Endothelial cell of umbilical vein (primary cell): ENCODE data around the gene ITGA1. TPM values are rescaled to one million over a fixed set of nuclear protein-coding genes. Genes with fewer than 3 reads are reported as not detected.

Source experiments
- BruUV-seq: library from RNA; stranded (reverse); fragments of 400-500 nt; replicated peaks from 2 replicates; lab custom pipeline; 2021; lab: Mats Ljungman, UMichigan
- CTCF ChIA-PET: fragments of 300-600, 350-600 bp; sonication (Branson Sonifier 250); formaldehyde crosslinking; loops from one replicate; lab custom pipeline; 2021; ENCODE audit warnings: antibody characterized with exemption, inconsistent platforms; lab: Charles Lee
- POLR2A ChIA-PET: fragments of 300-600, 350-600 bp; sonication (Branson Sonifier 250); formaldehyde crosslinking; loops from one replicate; lab custom pipeline; 2021; ENCODE audit warnings: antibody characterized with exemption, inconsistent platforms; lab: Charles Lee
- DNase-seq: peaks from one replicate; pipeline ENCODE4 v3.0.0-alpha.2; 2011; ENCODE audit warnings: low read depth, low spot score
- FAIRE-seq: peaks from 2 replicates; lab custom pipeline; 2011; peaks lifted over from hg19 to GRCh38; lab: Jason Lieb, UNC
- H2AFZ ChIP-seq: 2 replicates; pipeline ENCODE4 v1.6.0; 2012; ENCODE audit warnings: low read depth, low read length, control low read depth, inconsistent platforms
- H3K27ac ChIP-seq: 2 replicates; pipeline ENCODE4 v1.5.1; 2011; ENCODE audit warnings: low read depth, mild to moderate bottlenecking, control low read depth, low read length, moderate library complexity; ENCODE audit not compliant: insufficient read depth
- H3K27me3 ChIP-seq, 2 experiments: 2 replicates each; pipeline versions ENCODE4 v1.6.0 to v1.6.1; 2011; ENCODE audit warnings: low read length in 2 of 2, mixed read lengths in 1 of 2; ENCODE audit not compliant: control insufficient read depth in 2 of 2, insufficient read depth in 2 of 2
- H3K36me3 ChIP-seq, 2 experiments: 2 replicates in 1 of 2; 3 replicates in 1 of 2; pipeline ENCODE4 v1.5.1; 2011; ENCODE audit warnings: low read length in 2 of 2, mild to moderate bottlenecking in 1 of 2, moderate library complexity in 1 of 2; ENCODE audit not compliant: control insufficient read depth in 2 of 2, insufficient read depth in 2 of 2; ENCODE audit errors: extremely low read depth in 1 of 2
- H3K4me1 ChIP-seq: 3 replicates; pipeline ENCODE4 v1.5.1; 2011; ENCODE audit warnings: mild to moderate bottlenecking, low read length; ENCODE audit not compliant: control insufficient read depth, insufficient read depth; ENCODE audit errors: extremely low read depth
- H3K4me2 ChIP-seq: 2 replicates; pipeline ENCODE4 v1.6.1; 2011; ENCODE audit warnings: low read length, control low read depth, mixed read lengths; ENCODE audit not compliant: insufficient read depth
- H3K4me3 ChIP-seq, 3 experiments: fragments of 200-600 bp in 1 of 3; sonication (generic), shearing (Covaris generic) in 1 of 3; replicated peaks in 1 of 3; 2 replicates each; pipeline ENCODE4 v1.5.1; 2011 to 2016; ENCODE audit warnings: control low read depth in 3 of 3, low read length in 3 of 3, mild to moderate bottlenecking in 2 of 3, inconsistent platforms in 1 of 3, low read depth in 1 of 3, moderate library complexity in 1 of 3; ENCODE audit not compliant: insufficient read depth in 1 of 3
- H3K79me2 ChIP-seq: 2 replicates; pipeline ENCODE4 v1.6.0; 2012; ENCODE audit warnings: low read length, inconsistent platforms; ENCODE audit not compliant: control insufficient read depth, insufficient read depth
- H3K9ac ChIP-seq: replicated peaks from 2 replicates; pipeline ENCODE3; 2011; ENCODE audit warnings: low read length, control low read depth; ENCODE audit not compliant: insufficient read depth; ENCODE audit errors: extremely low read depth
- H3K9me1 ChIP-seq: replicated peaks from 3 replicates; pipeline ENCODE4 v1.6.0; 2011; ENCODE audit warnings: mild to moderate bottlenecking, low read length; ENCODE audit not compliant: control insufficient read depth, insufficient read depth; ENCODE audit errors: extremely low read depth
- H3K9me3 ChIP-seq: replicated peaks from 2 replicates; pipeline ENCODE4 v1.5.1; 2012; ENCODE audit warnings: low read length, inconsistent platforms; ENCODE audit not compliant: control insufficient read depth, insufficient read depth
- H4K20me1 ChIP-seq: replicated peaks from 2 replicates; pipeline ENCODE3; 2011; ENCODE audit warnings: mild to moderate bottlenecking, low read length; ENCODE audit not compliant: control insufficient read depth, insufficient read depth; ENCODE audit errors: extremely low read depth
- CTCF ChIP-seq, 2 donors: IDR thresholded peaks; 1 replicate in 1 of 2; 2 replicates in 1 of 2; pipeline ENCODE4 v1.5.1; 2011; ENCODE audit warnings: low read length in 2 of 2, mild to moderate bottlenecking in 2 of 2, moderate library complexity in 2 of 2, control low read depth in 1 of 2, inconsistent platforms in 1 of 2, low read depth in 1 of 2; ENCODE audit not compliant: insufficient read depth in 1 of 2; ENCODE audit errors: extremely low read depth in 1 of 2
- EZH2 ChIP-seq: IDR thresholded peaks from 2 replicates; pipeline ENCODE4 v1.6.1; 2012; ENCODE audit warnings: borderline replicate concordance, low read depth, mild to moderate bottlenecking, moderate library complexity, low read length, inconsistent platforms; ENCODE audit not compliant: severe bottlenecking
- FOS ChIP-seq: IDR thresholded peaks from 2 replicates; pipeline ENCODE4 v1.6.1; 2011; ENCODE audit warnings: mild to moderate bottlenecking, low read length, moderate library complexity, borderline replicate concordance; ENCODE audit not compliant: insufficient read depth
- GATA2 ChIP-seq: IDR thresholded peaks from 2 replicates; pipeline ENCODE4 v1.7.0; 2011; ENCODE audit warnings: low read depth, mild to moderate bottlenecking, moderate library complexity, mixed read lengths, low read length; ENCODE audit not compliant: insufficient read length, insufficient read depth
- JUN ChIP-seq: IDR thresholded peaks from 2 replicates; pipeline ENCODE4 v1.6.1; 2011; ENCODE audit warnings: borderline replicate concordance, low read depth; ENCODE audit not compliant: insufficient read length, insufficient read depth
- MAX ChIP-seq: IDR thresholded peaks from 2 replicates; pipeline ENCODE4 v1.6.1; 2011; ENCODE audit not compliant: insufficient read depth, insufficient read length
- MYC ChIP-seq: IDR thresholded peaks from one replicate; pipeline ENCODE4 v1.6.1; 2011; ENCODE audit warnings: mild to moderate bottlenecking, low read depth, low read length
- POLR2A ChIP-seq: IDR thresholded peaks from 2 replicates; pipeline ENCODE4 v1.6.1; 2012; ENCODE audit warnings: low read depth, mild to moderate bottlenecking, control low read depth, low read length
- POLR2AphosphoS5 ChIP-seq: IDR thresholded peaks from 2 replicates; pipeline ENCODE4 v1.6.1; 2012; ENCODE audit warnings: low read depth, mild to moderate bottlenecking, control low read depth, low read length, moderate library complexity; ENCODE audit not compliant: insufficient read depth
- dilution Hi-C: fragments of 300-500 bp; cut with MboI; formaldehyde crosslinking; loops from one replicate; pipeline ENCODE4 v1.15.0; 2019; ENCODE audit warnings: low sequenced_read_pairs; ENCODE audit not compliant: extremely low pct_ligation_motif_present
- intact Hi-C: fragments of 100-400 bp; cut with micrococcal nuclease; formaldehyde crosslinking; loops from one replicate; pipeline ENCODE4 v1.10.0; 2022
- polyA plus RNA-seq, 4 experiments: library from polyadenylated mRNA; depleted of rRNA in 3 of 4; stranded (reverse) in 3 of 4; unstranded in 1 of 4; fragments of >200 nt; gene quantifications; 2 replicates each; pipeline versions ENCODE4 v1.2.1 to v1.2.3, GENCODE V29; 2011 to 2012; ENCODE audit warnings: missing spikeins in 1 of 4
- total RNA-seq: library from RNA; stranded (reverse); gene quantifications from 2 replicates; pipeline ENCODE4 v1.2.3, GENCODE V29; 2021

The ITGA1 gene
- total and polyA plus RNA-seq, 2 donors (not counting 3 experiments of a cell fraction or from before 2014, with no cell fraction given): 0.65 to 1.9 TPM

GRCh38 chr5:52794519-52794918, 6.8 kb downstream of the ITGA1 start:
- FAIRE-seq: no peak
- no peak overlapping the region for H2AFZ ChIP-seq
- CTCF ChIA-PET: no interaction called here
- POLR2A ChIA-PET: no interaction called here
- no peak overlapping the region for H3K4me3 ChIP-seq
- H3K36me3 ChIP-seq: no peaks in the 10 kb centered on the region
- BruUV-seq: no TSS peak
- no peaks in the 10 kb centered on the region for H3K27me3 ChIP-seq
- no peak overlapping the region for H3K4me2 ChIP-seq
- no peaks in the 10 kb centered on the region for H3K9me1 ChIP-seq
- H3K27ac ChIP-seq: no peak overlapping the region
- intact Hi-C loops: no loop called here
- H3K4me1 ChIP-seq: peaks cover 7% of the 10 kb centered on the region
- H3K9ac ChIP-seq: no peak overlapping the region
- no peak for DNase-seq
- dilution Hi-C loops: no loop called here
- no peaks in the 10 kb centered on the region for H3K79me2 ChIP-seq
- no peaks in the 10 kb centered on the region for H4K20me1 ChIP-seq
- TF ChIP-seq POLR2A: no peak
- TF ChIP-seq JUN: no peak
- no peak for TF ChIP-seq MYC
- TF ChIP-seq GATA2: no peak
- no peak for TF ChIP-seq EZH2
- no peak for TF ChIP-seq MAX
- TF ChIP-seq FOS: no peak
- TF ChIP-seq POLR2AphosphoS5: no peak
- no peak for TF ChIP-seq CTCF (IDR thresholded peaks at IDR 0.05; ENCODE audit: extremely low read depth in 1 of 2, insufficient read depth in 1 of 2, low read depth in 1 of 2, low read length in 2 of 2)
- H3K9me3 ChIP-seq: no peaks in the 10 kb centered on the region
